ENCODE data around the gene OSBPL7.
A peak's percentile ranks its signal among the peaks of the same experiment; 100 is the strongest.

The OSBPL7 gene

GRCh38 chr17:47807421-47807820, 14.2 kb downstream of the OSBPL7 start:
- no peak for DNase-seq (ENCODE audit: low read depth, low spot score)

GRCh38 chr17:47806913-47807255, 14.7 kb downstream of the OSBPL7 start:
- DNase-seq (ENCODE audit: low read depth, low spot score), result no peak

GRCh38 chr17:47806026-47806912, 15.3 kb downstream of the OSBPL7 start:
- DNase-seq (ENCODE audit: low read depth, low spot score), result no peak

GRCh38 chr17:47804461-47804860, 17.1 kb downstream of the OSBPL7 start:
- DNase-seq (ENCODE audit: low read depth, low spot score), result no peak

- no peak for DNase-seq (ENCODE audit: low read depth, low spot score)
These were observed 17.8 kb downstream of the OSBPL7 start for GRCh38 chr17:47803751-47804150.

- no peak for DNase-seq (ENCODE audit: low read depth, low spot score)
These were observed 18.4 kb downstream of the OSBPL7 start for GRCh38 chr17:47803201-47803600.

GRCh38 chr17:47802341-47803022, 19.1 kb downstream of the OSBPL7 start:
- DNase-seq (ENCODE audit: low read depth, low spot score), result peak; percentile 67

GRCh38 chr17:47801906-47802305, 19.7 kb downstream of the OSBPL7 start:
- no peak for DNase-seq (ENCODE audit: low read depth, low spot score)

- DNase-seq (ENCODE audit: low read depth, low spot score), result no peak
These were observed 20.3 kb downstream of the OSBPL7 start for GRCh38 chr17:47801176-47801765.

GRCh38 chr17:47800686-47801085, 20.9 kb downstream of the OSBPL7 start:
- no peak for DNase-seq (ENCODE audit: low read depth, low spot score)

- DNase-seq (ENCODE audit: low read depth, low spot score), result no peak
These were observed 23.8 kb downstream of the OSBPL7 start for GRCh38 chr17:47797797-47798196.

GRCh38 chr17:47792979-47793378, 28.6 kb downstream of the OSBPL7 start:
- no peak for DNase-seq (ENCODE audit: low read depth, low spot score)

- no peak for DNase-seq (ENCODE audit: low read depth, low spot score)
These were observed 29.1 kb downstream of the OSBPL7 start for GRCh38 chr17:47792457-47792856.

GRCh38 chr17:47791025-47791424, 30.6 kb downstream of the OSBPL7 start:
- DNase-seq (ENCODE audit: low read depth, low spot score), result no peak

- peak; percentile 67 for DNase-seq (ENCODE audit: low read depth, low spot score)
These were observed 31.7 kb downstream of the OSBPL7 start for GRCh38 chr17:47789611-47790561.

- peak; percentile 36 for DNase-seq (ENCODE audit: low read depth, low spot score)
These were observed 36.0 kb downstream of the OSBPL7 start for GRCh38 chr17:47785538-47786123.

GRCh38 chr17:47781397-47781796, 40.2 kb downstream of the OSBPL7 start:
- DNase-seq (ENCODE audit: low read depth, low spot score), result no peak

GRCh38 chr17:47778184-47778635, 43.4 kb downstream of the OSBPL7 start:
- DNase-seq (ENCODE audit: low read depth, low spot score), result no peak

- DNase-seq (ENCODE audit: low read depth, low spot score), result peak; percentile 42
These were observed 45.0 kb downstream of the OSBPL7 start for GRCh38 chr17:47776330-47777197.

GRCh38 chr17:47774987-47775580, 46.5 kb downstream of the OSBPL7 start:
- no peak for DNase-seq (ENCODE audit: low read depth, low spot score)
